SK-N-SH treated with all-trans-retinoic acid at 6 μM for 48 hours (cell line): ENCODE results near the gene CAST.

Source experiments
- ATAC-seq: fragments of 200-7000 bp; cut with Tn5 transposase; 3 replicates; pipeline ENCODE4 v1.9.1; 2020; ENCODE audit warnings: mild to moderate bottlenecking, moderate library complexity
- ARNTL ChIP-seq: fragments of 450-650 bp; formaldehyde crosslinking; IDR thresholded peaks from 2 replicates; pipeline ENCODE4 v1.5.0; 2020; ENCODE audit warnings: low read depth, mild to moderate bottlenecking, moderate library complexity, borderline replicate concordance
- BACH2 ChIP-seq: fragments of 250-450 bp; sonication (Bioruptor Pico); IDR thresholded peaks from 2 replicates; pipeline ENCODE4 v1.9.0; 2021; ENCODE audit warnings: mild to moderate bottlenecking, borderline replicate concordance
- CSDC2 ChIP-seq: fragments of 250-450 bp; sonication (Bioruptor Pico); IDR thresholded peaks from 2 replicates; pipeline ENCODE4 v1.5.0; 2020; ENCODE audit warnings: mild to moderate bottlenecking, moderate library complexity
- CSRNP3 ChIP-seq: fragments of 250-450 bp; sonication (Bioruptor Pico); IDR thresholded peaks from 2 replicates; pipeline ENCODE4 v1.5.1; 2021; ENCODE audit warnings: mild to moderate bottlenecking, moderate library complexity
- ESRRG ChIP-seq: fragments of 250-450 bp; sonication (Bioruptor Pico); IDR thresholded peaks from 2 replicates; pipeline ENCODE4 v1.6.1; 2021; ENCODE audit warnings: mild to moderate bottlenecking
- GLIS3 ChIP-seq: fragments of 250-450 bp; sonication (Bioruptor Pico); IDR thresholded peaks from 2 replicates; pipeline ENCODE4 v1.5.0; 2020; ENCODE audit warnings: mild to moderate bottlenecking, moderate library complexity
- ISL1 ChIP-seq: fragments of 250-450 bp; sonication (Bioruptor Pico); IDR thresholded peaks from 2 replicates; pipeline ENCODE4 v2.1.2; 2022; ENCODE audit warnings: mild to moderate bottlenecking, moderate library complexity
- OSR1 ChIP-seq: fragments of 250-450 bp; sonication (Bioruptor Pico); IDR thresholded peaks from 2 replicates; pipeline ENCODE4 v1.8.0; 2022; ENCODE audit warnings: moderate library complexity, mild to moderate bottlenecking, inconsistent platforms
- PATZ1 ChIP-seq: fragments of 250-450 bp; sonication (Bioruptor Pico); IDR thresholded peaks from 2 replicates; pipeline ENCODE4 v1.8.0; 2020; ENCODE audit warnings: mild to moderate bottlenecking, moderate library complexity, borderline replicate concordance
- POU6F1 ChIP-seq: fragments of 250-450 bp; sonication (Bioruptor Pico); IDR thresholded peaks from 2 replicates; pipeline ENCODE4 v1.8.0; 2021; ENCODE audit warnings: low read depth, mild to moderate bottlenecking, moderate library complexity, borderline replicate concordance
- PPARA ChIP-seq: fragments of 250-450 bp; sonication (Bioruptor Pico); IDR thresholded peaks from 2 replicates; pipeline ENCODE4 v1.5.0; 2020; ENCODE audit warnings: mild to moderate bottlenecking, borderline replicate concordance
- RARB ChIP-seq: fragments of 250-450 bp; sonication (Bioruptor Pico); IDR thresholded peaks from 2 replicates; pipeline ENCODE4 v1.8.0; 2021; ENCODE audit warnings: mild to moderate bottlenecking, moderate library complexity
- SNAI2 ChIP-seq: fragments of 250-450 bp; sonication (Bioruptor Pico); IDR thresholded peaks from 2 replicates; pipeline ENCODE4 v1.5.0; 2020; ENCODE audit warnings: mild to moderate bottlenecking, moderate library complexity
- TCF4 ChIP-seq: fragments of 250-450 bp; sonication (Bioruptor Pico); IDR thresholded peaks from 2 replicates; pipeline ENCODE4 v1.8.0; 2021; ENCODE audit warnings: mild to moderate bottlenecking, moderate library complexity, borderline replicate concordance
- TOX ChIP-seq: fragments of 250-450 bp; sonication (Bioruptor Pico); IDR thresholded peaks from 2 replicates; pipeline ENCODE4 v1.8.0; 2021; ENCODE audit warnings: mild to moderate bottlenecking, moderate library complexity, borderline replicate concordance
- ZC3H10 ChIP-seq: fragments of 250-450 bp; sonication (Bioruptor Pico); IDR thresholded peaks from 2 replicates; pipeline ENCODE4 v1.5.1; 2021; ENCODE audit warnings: mild to moderate bottlenecking, moderate library complexity
- ZFP3 ChIP-seq: fragments of 250-450 bp; sonication (Bioruptor Pico); IDR thresholded peaks from 2 replicates; pipeline ENCODE4 v1.5.0; 2020; ENCODE audit warnings: mild to moderate bottlenecking, moderate library complexity
- ZNF565 ChIP-seq: fragments of 450-650 bp; formaldehyde crosslinking; conservative IDR thresholded peaks from 2 replicates; pipeline ENCODE4 v1.5.0; 2020; ENCODE audit warnings: low read depth, mild to moderate bottlenecking, moderate library complexity
- ZNF70 ChIP-seq: fragments of 450-650 bp; formaldehyde crosslinking; IDR thresholded peaks from 2 replicates; pipeline ENCODE4 v1.5.0; 2020; ENCODE audit warnings: mild to moderate bottlenecking, moderate library complexity
- ZNF8 ChIP-seq: fragments of 450-650 bp; formaldehyde crosslinking; IDR thresholded peaks from 2 replicates; pipeline ENCODE4 v1.5.0; 2020; ENCODE audit warnings: mild to moderate bottlenecking, moderate library complexity
- TF ChIP-seq, protein P1 (sequence below): fragments of 250-450 bp; sonication (Bioruptor Pico); IDR thresholded peaks from 2 replicates; pipeline ENCODE4 v1.5.1; 2020; ENCODE audit warnings: low read depth, mild to moderate bottlenecking, moderate library complexity

CAST gene

DNA sequence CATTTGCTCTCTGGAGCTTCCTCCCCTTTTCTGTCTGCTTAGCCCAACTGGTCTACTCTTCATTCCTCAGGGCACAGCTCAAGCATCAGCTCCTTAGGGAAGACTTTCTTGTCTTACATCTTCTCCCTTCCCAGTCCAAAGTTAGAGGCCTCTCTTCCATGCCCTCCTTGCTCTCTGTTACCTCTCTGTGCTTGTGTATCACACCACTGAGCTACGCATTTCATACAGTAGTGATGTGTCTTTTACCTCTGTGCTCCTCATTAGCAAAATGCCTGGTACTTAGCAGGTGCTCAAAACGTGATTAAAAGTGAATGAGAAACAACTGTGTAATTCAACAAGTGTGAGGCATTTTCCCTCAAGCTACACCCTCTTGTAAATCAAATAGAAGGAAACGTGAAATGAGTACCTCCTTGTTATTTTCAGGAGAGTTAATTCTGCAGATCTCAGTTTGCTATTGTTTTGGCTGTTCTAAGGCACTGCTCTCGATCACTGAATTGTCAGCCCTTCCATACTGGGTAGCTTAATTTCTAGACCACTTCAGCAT lies 106.6 kb downstream of the CAST start:
- TF ChIP-seq GLIS3 (CRISPR knock-in tag) (no peak), ZFP3 (CRISPR knock-in tag) (no peak), CSRNP3 (CRISPR knock-in tag) (no peak), PPARA (CRISPR knock-in tag) (no peak), BACH2 (CRISPR knock-in tag) (no peak), ARNTL (CRISPR knock-in tag) (no peak), CSDC2 (CRISPR knock-in tag) (no peak), POU6F1 (CRISPR knock-in tag) (no peak), ZNF70 (no peak), PATZ1 (CRISPR knock-in tag) (no peak), TCF4 (CRISPR knock-in tag) (no peak)

DNA sequence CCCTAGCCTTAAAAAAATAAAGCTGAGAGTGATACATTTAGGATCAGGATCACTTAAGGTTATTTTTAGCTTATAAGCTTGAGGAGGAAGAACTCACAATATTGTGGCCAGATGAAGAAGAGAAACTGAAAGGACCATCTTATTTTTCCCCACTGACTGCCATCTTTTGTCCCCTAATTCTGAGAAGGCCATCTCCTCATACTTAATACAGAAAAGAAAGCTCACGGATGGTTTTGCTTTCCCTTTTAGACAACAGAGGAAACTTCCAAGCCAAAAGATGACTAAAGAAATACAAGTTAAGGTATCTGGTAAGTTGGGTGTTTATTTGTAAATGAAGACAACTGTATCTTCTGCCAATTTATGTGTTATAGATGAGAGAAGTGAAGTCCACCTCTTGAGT lies 109.2 kb downstream of the CAST start:
- TF ChIP-seq ZNF565 (CRISPR knock-in tag) (no peak), OSR1 (CRISPR knock-in tag) (no peak), TCF4 (CRISPR knock-in tag) (no peak), ZFP3 (CRISPR knock-in tag) (no peak), PPARA (CRISPR knock-in tag) (no peak), ZC3H10 (no peak), ZNF70 (no peak), POU6F1 (CRISPR knock-in tag) (no peak), ESRRG (no peak), ARNTL (CRISPR knock-in tag) (no peak), ZNF8 (CRISPR knock-in tag) (no peak), RARB (CRISPR knock-in tag) (no peak), TOX (CRISPR knock-in tag) (no peak), SNAI2 (CRISPR knock-in tag) (no peak), CSDC2 (CRISPR knock-in tag) (no peak), ISL1 (CRISPR knock-in tag) (no peak), GLIS3 (CRISPR knock-in tag) (no peak), CSRNP3 (CRISPR knock-in tag) (no peak)
- TF ChIP-seq, protein P1, sequence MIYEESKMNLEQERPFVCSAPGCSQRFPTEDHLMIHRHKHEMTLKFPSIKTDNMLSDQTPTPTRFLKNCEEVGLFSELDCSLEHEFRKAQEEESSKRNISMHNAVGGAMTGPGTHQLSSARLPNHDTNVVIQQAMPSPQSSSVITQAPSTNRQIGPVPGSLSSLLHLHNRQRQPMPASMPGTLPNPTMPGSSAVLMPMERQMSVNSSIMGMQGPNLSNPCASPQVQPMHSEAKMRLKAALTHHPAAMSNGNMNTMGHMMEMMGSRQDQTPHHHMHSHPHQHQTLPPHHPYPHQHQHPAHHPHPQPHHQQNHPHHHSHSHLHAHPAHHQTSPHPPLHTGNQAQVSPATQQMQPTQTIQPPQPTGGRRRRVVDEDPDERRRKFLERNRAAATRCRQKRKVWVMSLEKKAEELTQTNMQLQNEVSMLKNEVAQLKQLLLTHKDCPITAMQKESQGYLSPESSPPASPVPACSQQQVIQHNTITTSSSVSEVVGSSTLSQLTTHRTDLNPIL (CRISPR knock-in tag): no peak
- TF ChIP-seq, all 23 proteins: peak for 0
- ATAC-seq: no peak

More for the DNA sequence above, 106.6 kb downstream of the CAST start:
- no peak for ATAC-seq
